ENCODE measurements around the gene IFNK.
A peak's percentile ranks its signal among the peaks of the same experiment; 100 is the strongest.

The IFNK gene

GRCh38 chr9:27538647-27539046 lies 14.6 kb downstream of the IFNK start:
- DNase-seq (ENCODE audit: low spot score) = no peak

GRCh38 chr9:27539479-27540441 lies 15.7 kb downstream of the IFNK start:
- DNase-seq (ENCODE audit: low spot score) = no peak

GRCh38 chr9:27540502-27540901 lies 16.4 kb downstream of the IFNK start:
- DNase-seq (ENCODE audit: low spot score) = no peak

GRCh38 chr9:27541740-27542139 lies 17.6 kb downstream of the IFNK start:
- DNase-seq (ENCODE audit: low spot score) = no peak

- DNase-seq (ENCODE audit: low spot score) = no peak
These were observed 18.4 kb downstream of the IFNK start for GRCh38 chr9:27542508-27542907.

- DNase-seq (ENCODE audit: low spot score) = no peak
These were observed 21.4 kb downstream of the IFNK start for GRCh38 chr9:27545471-27545870.

- peak; percentile 13 for DNase-seq (ENCODE audit: low spot score)
These were observed 24.1 kb downstream of the IFNK start for GRCh38 chr9:27548055-27548741.

GRCh38 chr9:27549196-27549755 lies 25.2 kb downstream of the IFNK start:
- DNase-seq (ENCODE audit: low spot score) = no peak

GRCh38 chr9:27554712-27555111 lies 30.6 kb downstream of the IFNK start:
- DNase-seq (ENCODE audit: low spot score) = no peak

- no peak for DNase-seq (ENCODE audit: low spot score)
These were observed 32.4 kb downstream of the IFNK start for GRCh38 chr9:27556470-27556869.

- no peak for DNase-seq (ENCODE audit: low spot score)
These were observed 34.2 kb downstream of the IFNK start for GRCh38 chr9:27558307-27558706.

GRCh38 chr9:27560457-27560856 lies 36.4 kb downstream of the IFNK start:
- no peak for DNase-seq (ENCODE audit: low spot score)

GRCh38 chr9:27561685-27562084 lies 37.6 kb downstream of the IFNK start:
- DNase-seq (ENCODE audit: low spot score) = no peak

- no peak for DNase-seq (ENCODE audit: low spot score)
These were observed 39.8 kb downstream of the IFNK start for GRCh38 chr9:27563738-27564430.

GRCh38 chr9:27564670-27565069 lies 40.6 kb downstream of the IFNK start:
- no peak for DNase-seq (ENCODE audit: low spot score)

- no peak for DNase-seq (ENCODE audit: low spot score)
These were observed 41.6 kb downstream of the IFNK start for GRCh38 chr9:27565696-27566095.

- DNase-seq (ENCODE audit: low spot score) = no peak
These were observed 42.0 kb downstream of the IFNK start for GRCh38 chr9:27566118-27566517.

GRCh38 chr9:27569406-27569805 lies 45.3 kb downstream of the IFNK start:
- no peak for DNase-seq (ENCODE audit: low spot score)

GRCh38 chr9:27571011-27571410 lies 46.9 kb downstream of the IFNK start:
- DNase-seq (ENCODE audit: low spot score) = no peak

- DNase-seq (ENCODE audit: low spot score) = no peak
These were observed 48.0 kb downstream of the IFNK start for GRCh38 chr9:27572061-27572460.

- peak; percentile 75 for DNase-seq (ENCODE audit: low spot score)
These were observed 48.5 kb downstream of the IFNK start for GRCh38 chr9:27572566-27572917.

GRCh38 chr9:27572918-27573633 lies 49.0 kb downstream of the IFNK start, which contains the start of gene C9orf72:
TSS of gene C9orf72 (minus strand) at chr9:27573481. CDS start at chr9:27567120, 6,361 bp downstream.
- peak; percentile 87 for DNase-seq (ENCODE audit: low spot score)
